H1 (cell line): ENCODE results near the gene PTCHD4. TPM values are rescaled to one million over a fixed set of nuclear protein-coding genes. Genes with fewer than 3 reads are reported as not detected.

Source experiments
- CREB1 ChIP-seq: IDR thresholded peaks from 2 replicates; pipeline ENCODE4 v1.6.1; 2012; ENCODE audit warnings: inconsistent platforms
- KDM4A ChIP-seq: IDR thresholded peaks from one replicate; pipeline ENCODE4 v1.7.1; 2012; ENCODE audit warnings: low read depth, mild to moderate bottlenecking, moderate library complexity, low read length, inconsistent platforms; ENCODE audit not compliant: severe bottlenecking
- RFX5 ChIP-seq: IDR thresholded peaks from 2 replicates; pipeline ENCODE4 v1.6.1; 2011; ENCODE audit warnings: low read depth, low read length, improper control_type of control experiment, borderline replicate concordance
- SP2 ChIP-seq: IDR thresholded peaks from 2 replicates; pipeline ENCODE4 v1.6.1; 2012; ENCODE audit warnings: mild to moderate bottlenecking, low read length, inconsistent platforms
- polyA plus RNA-seq, 7 experiments: library from polyadenylated mRNA; depleted of rRNA in 3 of 7; stranded (reverse) in 5 of 7; unstranded in 2 of 7; fragments of >200 nt in 5 of 7; fragments of 200-250 nt in 2 of 7; gene quantifications; 1 replicate in 5 of 7; 2 replicates in 1 of 7; 4 replicates in 1 of 7; pipeline versions ENCODE4 v1.2.1 to v1.2.3, GENCODE V29; 2011 to 2013; ENCODE audit warnings: missing spikeins in 2 of 7, mixed read lengths in 2 of 7
- total RNA-seq: library from RNA; stranded (reverse); fragmentation: NEBNext Ultra II Directional; extraction: Animal tissue kit (Norgen Biotek cat#: 25700); gene quantifications from 2 replicates; pipeline ENCODE4 v1.2.1, GENCODE V29; 2021

PTCHD4 gene
- total and polyA plus RNA-seq, 2 of the 8 experiments (the other 6 are each of a cell fraction or from before 2014, with no cell fraction given) = 0.17 to 0.37 TPM

DNA sequence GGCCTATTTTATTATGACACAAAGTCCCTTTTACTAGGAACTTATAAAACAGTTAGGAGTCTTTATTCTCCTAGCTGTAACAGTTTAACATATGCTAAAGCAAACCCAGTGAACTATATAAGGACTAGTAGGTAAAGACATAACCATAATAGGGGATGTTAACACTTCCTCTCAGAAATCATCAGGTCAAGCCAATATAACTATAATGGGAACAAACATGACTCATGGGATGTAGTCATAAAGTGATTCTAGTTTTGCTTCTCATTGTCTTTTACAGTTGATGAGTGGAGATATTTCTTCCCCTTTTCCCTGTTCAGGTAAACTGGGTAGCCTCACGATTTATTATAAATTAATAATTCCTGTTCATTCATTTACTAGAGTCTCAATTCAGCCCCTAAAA is 9.7 kb downstream of the PTCHD4 start (continued):
- TF ChIP-seq RFX5 = no peak
- no peak for TF ChIP-seq SP2
- TF ChIP-seq KDM4A = no peak
- TF ChIP-seq CREB1 = no peak
